ENCODE results near the gene DTX3L.

Gene DTX3L

DNA sequence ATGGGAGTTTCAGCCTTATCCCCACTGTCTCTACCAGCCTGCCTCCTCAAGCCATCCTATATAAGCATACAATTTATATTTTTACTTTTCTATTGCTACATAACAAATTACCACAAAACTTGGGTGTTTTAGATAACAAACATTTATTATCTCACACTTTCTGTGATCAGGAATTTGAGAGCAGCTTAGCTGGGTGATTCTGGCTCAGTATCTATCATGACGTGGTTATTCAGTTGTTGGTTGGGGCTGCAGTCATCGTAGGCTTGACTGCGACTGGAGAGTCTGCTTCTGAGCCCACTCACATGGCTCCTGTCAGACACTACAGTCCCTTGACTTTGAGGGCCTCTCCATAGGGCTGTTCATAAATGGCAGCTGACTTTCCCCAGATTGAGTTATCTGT lies 34.0 kb downstream of the DTX3L start:
- H3K27ac ChIP-seq (ENCODE audit: low read depth, low read length), result no peak overlapping the region
- no peaks in the 10 kb centered on the region for H3K9me3 ChIP-seq (ENCODE audit: control insufficient read depth in 1 of 2, low read length in 2 of 2)

GRCh38 chr3:122598556-122598955 lies 34.4 kb downstream of the DTX3L start:
- Histone ChIP-seq H3K9ac (ENCODE audit: low read depth in 1 of 2, low read length in 2 of 2) (no peak overlapping the region), H3K4me3 (ENCODE audit: low read depth in 1 of 2, low read length in 2 of 2) (no peak overlapping the region), H3K36me3 (ENCODE audit: control insufficient read depth in 1 of 2, insufficient read depth in 2 of 2, low read length in 2 of 2) (no peaks in the 10 kb centered on the region), H3K4me1 (ENCODE audit: control insufficient read depth in 1 of 2, insufficient read depth in 2 of 2, low read length in 2 of 2) (no peaks in the 10 kb centered on the region), H3K27ac (ENCODE audit: low read depth, low read length) (no peak overlapping the region), H3K9me3 (ENCODE audit: control insufficient read depth in 1 of 2, low read length in 2 of 2) (no peaks in the 10 kb centered on the region), H3K27me3 (ENCODE audit: control insufficient read depth in 1 of 2, insufficient read depth in 2 of 2, low read length in 2 of 2) (no peaks in the 10 kb centered on the region)

More for the DNA sequence above, 34.0 kb downstream of the DTX3L start:
- H3K27me3 ChIP-seq (ENCODE audit: control insufficient read depth in 1 of 2, insufficient read depth in 2 of 2, low read length in 2 of 2), result no peaks in the 10 kb centered on the region
- H3K9ac ChIP-seq (ENCODE audit: low read depth in 1 of 2, low read length in 2 of 2), result no peak overlapping the region
- H3K4me3 ChIP-seq (ENCODE audit: low read depth in 1 of 2, low read length in 2 of 2), result no peak overlapping the region
- no peaks in the 10 kb centered on the region for H3K36me3 ChIP-seq (ENCODE audit: control insufficient read depth in 1 of 2, insufficient read depth in 2 of 2, low read length in 2 of 2)
- H3K4me1 ChIP-seq (ENCODE audit: control insufficient read depth in 1 of 2, insufficient read depth in 2 of 2, low read length in 2 of 2), result no peaks in the 10 kb centered on the region

DNA sequence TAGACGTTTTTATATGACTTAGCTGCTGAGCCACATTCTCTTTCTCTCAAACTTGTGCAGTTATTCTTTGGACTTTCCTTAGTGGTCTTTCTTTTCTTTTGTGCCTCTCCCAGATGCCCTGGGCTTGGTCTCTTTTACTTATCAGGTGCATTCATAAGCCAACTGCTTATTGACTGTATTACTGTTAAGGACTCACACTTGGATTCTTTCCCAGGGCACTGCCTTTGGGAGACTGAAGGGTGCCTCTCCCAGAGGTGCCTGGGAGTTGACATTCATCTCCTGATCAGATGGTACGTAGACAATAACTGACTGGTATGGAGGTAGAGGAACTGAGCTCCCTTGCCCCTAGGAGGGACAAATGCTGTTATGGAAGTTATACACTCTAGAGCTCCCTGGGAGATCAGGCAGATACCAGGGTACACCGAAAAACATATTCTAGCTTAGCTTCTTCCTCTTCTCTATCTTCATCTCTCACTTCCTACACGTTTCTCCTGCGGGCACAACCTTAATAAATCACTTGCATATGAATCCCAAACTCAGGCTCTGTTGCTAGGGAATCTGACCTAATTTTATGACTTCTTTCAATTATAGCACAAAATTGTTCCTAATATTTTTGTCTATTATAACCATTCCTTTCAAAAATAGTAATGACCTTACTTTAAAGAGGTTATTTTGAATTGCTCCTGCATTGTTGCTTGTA lies 38.0 kb downstream of the DTX3L start:
- Histone ChIP-seq H3K9ac (ENCODE audit: low read depth in 1 of 2, low read length in 2 of 2) (no peak overlapping the region), H3K27me3 (ENCODE audit: control insufficient read depth in 1 of 2, insufficient read depth in 2 of 2, low read length in 2 of 2) (no peaks in the 10 kb centered on the region), H3K4me3 (ENCODE audit: low read depth in 1 of 2, low read length in 2 of 2) (no peak overlapping the region), H3K36me3 (ENCODE audit: control insufficient read depth in 1 of 2, insufficient read depth in 2 of 2, low read length in 2 of 2) (no peaks in the 10 kb centered on the region), H3K4me1 (ENCODE audit: control insufficient read depth in 1 of 2, insufficient read depth in 2 of 2, low read length in 2 of 2) (no peaks in the 10 kb centered on the region), H3K9me3 (ENCODE audit: control insufficient read depth in 1 of 2, low read length in 2 of 2) (no peaks in the 10 kb centered on the region), H3K27ac (ENCODE audit: low read depth, low read length) (no peak overlapping the region)

GRCh38 chr3:122603056-122603455 lies 38.9 kb downstream of the DTX3L start:
- no peaks in the 10 kb centered on the region for H3K36me3 ChIP-seq (ENCODE audit: control insufficient read depth in 1 of 2, insufficient read depth in 2 of 2, low read length in 2 of 2)
- H3K27ac ChIP-seq (ENCODE audit: low read depth, low read length), result no peak overlapping the region
- no peaks in the 10 kb centered on the region for H3K9me3 ChIP-seq (ENCODE audit: control insufficient read depth in 1 of 2, low read length in 2 of 2)
- no peaks in the 10 kb centered on the region for H3K4me1 ChIP-seq (ENCODE audit: control insufficient read depth in 1 of 2, insufficient read depth in 2 of 2, low read length in 2 of 2)
- no peak overlapping the region for H3K4me3 ChIP-seq (ENCODE audit: low read depth in 1 of 2, low read length in 2 of 2)
- H3K9ac ChIP-seq (ENCODE audit: low read depth in 1 of 2, low read length in 2 of 2), result no peak overlapping the region
- no peaks in the 10 kb centered on the region for H3K27me3 ChIP-seq (ENCODE audit: control insufficient read depth in 1 of 2, insufficient read depth in 2 of 2, low read length in 2 of 2)

DNA sequence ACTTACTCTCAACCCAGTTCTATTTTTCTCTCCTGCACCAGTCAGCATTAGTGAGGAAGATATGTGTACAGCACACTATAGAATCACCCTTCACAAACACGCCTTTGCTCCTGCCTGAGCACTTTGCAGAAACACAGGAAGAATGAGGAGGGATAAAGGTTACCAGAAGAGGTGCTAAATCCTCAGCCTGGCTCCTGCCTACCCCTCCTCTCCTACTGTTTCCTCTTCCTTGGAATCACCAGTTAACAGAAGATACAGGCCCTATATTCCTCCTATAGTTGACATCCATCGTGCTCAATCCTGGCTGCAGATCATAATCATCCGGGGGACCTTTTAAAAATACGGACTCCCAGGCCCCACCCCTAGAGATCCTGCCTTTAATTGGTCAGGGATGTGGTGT lies 42.2 kb downstream of the DTX3L start:
- Histone ChIP-seq H3K4me1 (ENCODE audit: control insufficient read depth in 1 of 2, insufficient read depth in 2 of 2, low read length in 2 of 2) (no peaks in the 10 kb centered on the region), H3K27me3 (ENCODE audit: control insufficient read depth in 1 of 2, insufficient read depth in 2 of 2, low read length in 2 of 2) (no peaks in the 10 kb centered on the region), H3K9ac (ENCODE audit: low read depth in 1 of 2, low read length in 2 of 2) (no peak overlapping the region), H3K36me3 (ENCODE audit: control insufficient read depth in 1 of 2, insufficient read depth in 2 of 2, low read length in 2 of 2) (no peaks in the 10 kb centered on the region), H3K4me3 (ENCODE audit: low read depth in 1 of 2, low read length in 2 of 2) (no peak overlapping the region), H3K9me3 (ENCODE audit: control insufficient read depth in 1 of 2, low read length in 2 of 2) (no peaks in the 10 kb centered on the region), H3K27ac (ENCODE audit: low read depth, low read length) (no peak overlapping the region)

GRCh38 chr3:122608916-122609315 lies 44.8 kb downstream of the DTX3L start:
- Histone ChIP-seq H3K27me3 (ENCODE audit: control insufficient read depth in 1 of 2, insufficient read depth in 2 of 2, low read length in 2 of 2) (no peaks in the 10 kb centered on the region), H3K9ac (ENCODE audit: low read depth in 1 of 2, low read length in 2 of 2) (no peak overlapping the region), H3K4me3 (ENCODE audit: low read depth in 1 of 2, low read length in 2 of 2) (no peak overlapping the region), H3K4me1 (ENCODE audit: control insufficient read depth in 1 of 2, insufficient read depth in 2 of 2, low read length in 2 of 2) (no peaks in the 10 kb centered on the region), H3K27ac (ENCODE audit: low read depth, low read length) (no peak overlapping the region), H3K36me3 (ENCODE audit: control insufficient read depth in 1 of 2, insufficient read depth in 2 of 2, low read length in 2 of 2) (no peaks in the 10 kb centered on the region), H3K9me3 (ENCODE audit: control insufficient read depth in 1 of 2, low read length in 2 of 2) (no peaks in the 10 kb centered on the region)

- Histone ChIP-seq H3K4me3 (ENCODE audit: low read depth in 1 of 2, low read length in 2 of 2) (no peak overlapping the region), H3K27ac (ENCODE audit: low read depth, low read length) (no peak overlapping the region), H3K9ac (ENCODE audit: low read depth in 1 of 2, low read length in 2 of 2) (no peak overlapping the region), H3K36me3 (ENCODE audit: control insufficient read depth in 1 of 2, insufficient read depth in 2 of 2, low read length in 2 of 2) (no peaks in the 10 kb centered on the region), H3K4me1 (ENCODE audit: control insufficient read depth in 1 of 2, insufficient read depth in 2 of 2, low read length in 2 of 2) (no peaks in the 10 kb centered on the region), H3K9me3 (ENCODE audit: control insufficient read depth in 1 of 2, low read length in 2 of 2) (no peaks in the 10 kb centered on the region), H3K27me3 (ENCODE audit: control insufficient read depth in 1 of 2, insufficient read depth in 2 of 2, low read length in 2 of 2) (no peaks in the 10 kb centered on the region)
These were observed 45.8 kb downstream of the DTX3L start for GRCh38 chr3:122609798-122610559.

DNA sequence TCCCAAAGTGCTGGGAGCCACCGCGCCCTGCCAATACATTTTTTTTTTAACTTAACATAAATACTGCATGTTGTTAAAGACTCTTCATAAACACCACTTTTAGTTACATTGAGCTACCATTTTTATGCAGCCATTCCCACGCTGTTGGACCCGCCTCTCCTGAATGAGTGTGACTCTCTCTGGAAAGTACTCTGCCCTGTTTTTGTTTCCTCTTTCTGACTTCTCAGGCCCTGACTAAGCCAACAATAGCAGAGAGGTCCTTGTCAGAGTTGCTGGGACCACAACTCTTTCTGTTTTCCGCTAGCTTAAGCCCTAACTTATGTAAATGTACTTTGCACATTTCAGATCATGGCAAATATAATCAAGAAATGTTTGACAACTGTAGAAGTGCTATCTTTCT lies 48.6 kb downstream of the DTX3L start:
- no peaks in the 10 kb centered on the region for H3K36me3 ChIP-seq (ENCODE audit: control insufficient read depth in 1 of 2, insufficient read depth in 2 of 2, low read length in 2 of 2)
- H3K4me1 ChIP-seq (ENCODE audit: control insufficient read depth in 1 of 2, insufficient read depth in 2 of 2, low read length in 2 of 2), result no peaks in the 10 kb centered on the region
- H3K9me3 ChIP-seq (ENCODE audit: control insufficient read depth in 1 of 2, low read length in 2 of 2), result no peaks in the 10 kb centered on the region
- no peak overlapping the region for H3K9ac ChIP-seq (ENCODE audit: low read depth in 1 of 2, low read length in 2 of 2)
- H3K27ac ChIP-seq (ENCODE audit: low read depth, low read length), result no peak overlapping the region
- H3K27me3 ChIP-seq (ENCODE audit: control insufficient read depth in 1 of 2, insufficient read depth in 2 of 2, low read length in 2 of 2), result no peaks in the 10 kb centered on the region
- H3K4me3 ChIP-seq (ENCODE audit: low read depth in 1 of 2, low read length in 2 of 2), result no peak overlapping the region

DNA sequence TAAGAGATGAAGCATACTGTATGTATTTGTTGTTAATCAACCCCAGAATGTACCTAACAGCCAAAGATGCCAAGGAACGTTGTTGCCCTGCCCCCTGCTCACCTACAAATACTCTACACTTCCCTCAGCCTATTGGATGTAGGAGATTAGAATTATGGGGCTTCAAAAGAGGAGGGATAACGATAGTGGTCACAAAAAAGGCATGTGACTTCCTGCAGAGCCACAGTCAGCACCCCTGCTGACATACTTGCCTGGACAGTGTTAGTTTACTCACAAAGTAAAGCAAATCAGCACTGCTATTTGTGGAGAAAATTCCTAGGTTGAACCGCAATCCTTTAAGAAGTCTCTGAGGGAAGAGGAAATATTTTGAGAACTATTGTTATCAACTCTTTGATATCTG lies 51.2 kb downstream of the DTX3L start:
- Histone ChIP-seq H3K4me3 (ENCODE audit: low read depth in 1 of 2, low read length in 2 of 2) (no peak overlapping the region), H3K9me3 (ENCODE audit: control insufficient read depth in 1 of 2, low read length in 2 of 2) (no peaks in the 10 kb centered on the region), H3K36me3 (ENCODE audit: control insufficient read depth in 1 of 2, insufficient read depth in 2 of 2, low read length in 2 of 2) (no peaks in the 10 kb centered on the region), H3K4me1 (ENCODE audit: control insufficient read depth in 1 of 2, insufficient read depth in 2 of 2, low read length in 2 of 2) (no peaks in the 10 kb centered on the region), H3K9ac (ENCODE audit: low read depth in 1 of 2, low read length in 2 of 2) (no peak overlapping the region), H3K27ac (ENCODE audit: low read depth, low read length) (no peak overlapping the region), H3K27me3 (ENCODE audit: control insufficient read depth in 1 of 2, insufficient read depth in 2 of 2, low read length in 2 of 2) (no peaks in the 10 kb centered on the region)

DNA sequence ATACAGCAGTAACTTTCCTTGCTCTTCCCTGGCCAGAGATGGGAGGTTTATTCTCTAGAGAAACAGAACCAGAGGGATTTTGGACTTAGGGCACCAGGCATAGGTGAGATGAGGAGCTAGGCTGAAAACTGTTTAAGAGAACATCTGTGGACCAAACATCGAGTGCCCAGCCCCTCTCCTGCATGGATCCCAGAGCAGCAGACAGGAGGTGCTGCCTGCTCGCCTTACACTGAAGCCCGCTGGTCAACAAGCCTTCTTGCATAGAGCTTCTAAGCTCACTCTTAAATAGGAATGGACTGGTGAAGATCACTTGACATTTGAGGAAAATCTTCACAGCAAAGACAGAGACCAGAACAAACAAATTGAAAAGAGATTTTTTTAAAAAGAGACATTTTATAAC lies 54.5 kb downstream of the DTX3L start:
- no peak overlapping the region for H3K27ac ChIP-seq (ENCODE audit: low read depth, low read length)
- no peaks in the 10 kb centered on the region for H3K9me3 ChIP-seq (ENCODE audit: control insufficient read depth in 1 of 2, low read length in 2 of 2)
- no peaks in the 10 kb centered on the region for H3K4me1 ChIP-seq (ENCODE audit: control insufficient read depth in 1 of 2, insufficient read depth in 2 of 2, low read length in 2 of 2)
- H3K4me3 ChIP-seq (ENCODE audit: low read depth in 1 of 2, low read length in 2 of 2), result no peak overlapping the region
- H3K36me3 ChIP-seq (ENCODE audit: control insufficient read depth in 1 of 2, insufficient read depth in 2 of 2, low read length in 2 of 2), result no peaks in the 10 kb centered on the region
- H3K9ac ChIP-seq (ENCODE audit: low read depth in 1 of 2, low read length in 2 of 2), result no peak overlapping the region
- no peaks in the 10 kb centered on the region for H3K27me3 ChIP-seq (ENCODE audit: control insufficient read depth in 1 of 2, insufficient read depth in 2 of 2, low read length in 2 of 2)

All from duodenal mucosa (tissue), 2 donors.